Measurements from ENCODE around the gene SLC24A3. TPM values are rescaled to one million over a fixed set of nuclear protein-coding genes. Genes with fewer than 3 reads are reported as not detected.

The SLC24A3 gene
- total RNA-seq, 1 donor from 2014 or later = 0.08 TPM

GRCh38 chr20:19223640-19224039 lies 11.2 kb downstream of the SLC24A3 start:
- Histone ChIP-seq H3K4me3 (ENCODE audit: low read depth, low read length) (no peak overlapping the region), H3K27me3 (ENCODE audit: control insufficient read depth, insufficient read depth, low read length) (no peaks in the 10 kb centered on the region), H3K36me3 (ENCODE audit: control insufficient read depth, insufficient read depth, low read length) (no peaks in the 10 kb centered on the region)
- DNase-seq (ENCODE audit: low read depth) = no peak
- TF ChIP-seq CTCF (IDR thresholded peaks at IDR 0.05; ENCODE audit: insufficient read depth, low read length, poor library complexity, severe bottlenecking) = no peak

DNA sequence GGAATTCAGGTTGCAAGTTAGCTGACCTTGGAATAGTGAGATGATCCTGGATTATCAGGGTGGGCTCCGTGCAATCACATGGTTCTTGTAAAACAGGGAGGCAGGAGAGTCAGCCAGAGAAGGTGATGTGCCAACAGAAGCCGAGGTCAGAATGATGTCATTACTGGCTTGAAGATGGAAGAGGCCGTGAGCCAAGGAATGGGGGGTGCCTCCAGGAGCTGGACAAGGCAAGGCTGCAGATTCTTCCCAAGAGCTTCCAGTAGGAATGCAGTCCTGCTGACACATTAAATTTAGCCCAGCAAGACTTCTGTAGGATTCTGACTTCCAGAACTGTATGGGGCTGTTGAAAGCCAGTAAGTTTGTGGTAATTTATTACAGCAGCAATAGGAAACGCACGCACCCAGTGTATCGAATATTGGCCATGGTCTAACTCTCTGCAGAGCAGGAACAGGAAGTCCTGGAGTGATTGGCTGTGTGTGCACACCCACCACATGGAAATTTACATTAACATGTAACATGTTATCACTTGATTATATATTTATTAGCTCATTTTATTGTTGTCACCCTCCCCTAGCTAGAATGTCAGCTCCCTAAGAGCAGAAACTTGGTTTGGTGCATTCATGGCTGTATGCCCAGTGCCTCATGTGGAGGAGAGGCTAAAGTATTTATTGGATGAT lies 19.1 kb downstream of the SLC24A3 start:
- Histone ChIP-seq H3K4me3 (ENCODE audit: low read depth, low read length) (no peak overlapping the region), H3K36me3 (ENCODE audit: control insufficient read depth, insufficient read depth, low read length) (no peaks in the 10 kb centered on the region), H3K27me3 (ENCODE audit: control insufficient read depth, insufficient read depth, low read length) (no peaks in the 10 kb centered on the region)
- no peak for TF ChIP-seq CTCF (IDR thresholded peaks at IDR 0.05; ENCODE audit: insufficient read depth, low read length, poor library complexity, severe bottlenecking)
- no peak for DNase-seq (ENCODE audit: low read depth)

GRCh38 chr20:19232997-19233794 lies 20.8 kb downstream of the SLC24A3 start:
- DNase-seq (ENCODE audit: low read depth) = no peak

GRCh38 chr20:19236371-19237055 lies 24.1 kb downstream of the SLC24A3 start:
- H3K36me3 ChIP-seq (ENCODE audit: control insufficient read depth, insufficient read depth, low read length) = no peaks in the 10 kb centered on the region
- H3K4me3 ChIP-seq (ENCODE audit: low read depth, low read length) = no peak overlapping the region
- TF ChIP-seq CTCF (IDR thresholded peaks at IDR 0.05; ENCODE audit: insufficient read depth, low read length, poor library complexity, severe bottlenecking) = no peak
- H3K27me3 ChIP-seq (ENCODE audit: control insufficient read depth, insufficient read depth, low read length) = no peaks in the 10 kb centered on the region
- no peak for DNase-seq (ENCODE audit: low read depth)

More at GRCh38 chr20:19232997-19233794, 20.8 kb downstream of the SLC24A3 start:
- Histone ChIP-seq H3K36me3 (ENCODE audit: control insufficient read depth, insufficient read depth, low read length) (no peaks in the 10 kb centered on the region), H3K27me3 (ENCODE audit: control insufficient read depth, insufficient read depth, low read length) (no peaks in the 10 kb centered on the region), H3K4me3 (ENCODE audit: low read depth, low read length) (no peak overlapping the region)
- no peak for TF ChIP-seq CTCF (IDR thresholded peaks at IDR 0.05; ENCODE audit: insufficient read depth, low read length, poor library complexity, severe bottlenecking)

DNA sequence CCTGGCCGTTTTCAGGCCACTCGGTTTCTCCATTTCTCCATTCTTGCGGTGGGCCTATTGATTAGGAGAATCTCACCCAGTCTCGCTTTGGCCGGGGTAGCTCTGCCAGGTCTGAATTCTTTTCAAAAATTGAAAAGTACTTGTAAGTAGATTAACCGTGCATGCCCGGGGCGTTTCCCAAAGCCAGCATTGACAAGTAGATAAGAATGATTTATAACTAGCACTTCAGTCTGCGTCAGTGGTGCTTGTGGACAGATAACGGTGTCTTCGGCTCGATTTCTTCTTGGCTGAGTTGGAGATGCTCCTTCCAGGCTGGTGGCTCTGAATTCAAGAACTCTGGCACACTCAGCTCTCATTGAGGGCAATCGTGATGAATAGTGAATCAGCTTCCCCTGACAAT lies 29.0 kb downstream of the SLC24A3 start:
- Histone ChIP-seq H3K4me3 (ENCODE audit: low read depth, low read length) (no peak overlapping the region), H3K27me3 (ENCODE audit: control insufficient read depth, insufficient read depth, low read length) (no peaks in the 10 kb centered on the region), H3K36me3 (ENCODE audit: control insufficient read depth, insufficient read depth, low read length) (no peaks in the 10 kb centered on the region)
- TF ChIP-seq CTCF (IDR thresholded peaks at IDR 0.05; ENCODE audit: insufficient read depth, low read length, poor library complexity, severe bottlenecking) = no peak
- DNase-seq (ENCODE audit: low read depth) = no peak
